Ascending aorta (tissue), 2 donors: Measurements from ENCODE around the gene PREX1. TPM values are rescaled to one million over a fixed set of nuclear protein-coding genes. Genes with fewer than 3 reads are reported as not detected.

Experiments
- DNase-seq, 2 donors: peaks; one replicate each; pipeline ENCODE4 v3.0.0-alpha.2; 2019; ENCODE audit warnings: low spot score in 2 of 2
- H3K27ac ChIP-seq, 2 donors: fragments of 200-600 bp; sonication (generic); one replicate each; pipeline ENCODE4 v1.5.1; 2016 to 2017; ENCODE audit warnings: mild to moderate bottlenecking in 1 of 2
- H3K27me3 ChIP-seq: fragments of 200-600 bp; sonication (generic); one replicate; pipeline ENCODE4 v1.5.1; 2017
- H3K36me3 ChIP-seq, 2 donors: fragments of 200-600 bp; sonication (generic); one replicate each; pipeline ENCODE4 v1.5.1; 2016
- H3K4me1 ChIP-seq, 2 donors: fragments of 200-600 bp; sonication (generic); one replicate each; pipeline ENCODE4 v1.5.1; 2016 to 2017; ENCODE audit warnings: mild to moderate bottlenecking in 1 of 2
- H3K4me3 ChIP-seq, 2 donors: fragments of 200-600 bp; sonication (generic); one replicate each; pipeline ENCODE4 v1.5.1; 2016 to 2017; ENCODE audit warnings: mild to moderate bottlenecking in 1 of 2
- H3K9me3 ChIP-seq, 2 donors: fragments of 200-600 bp; sonication (generic); one replicate each; pipeline ENCODE4 v1.5.1; 2016
- CTCF ChIP-seq, 3 experiments: fragments of 200-600 bp in 2 of 3; fragments of 450-650 bp in 1 of 3; sonication (generic) in 2 of 3; IDR thresholded peaks; one replicate each; pipeline ENCODE4 v1.5.1; 2016 to 2019; ENCODE audit warnings: antibody characterized with exemption in 3 of 3, mild to moderate bottlenecking in 1 of 3, moderate library complexity in 1 of 3
- intact Hi-C: fragments of 100-400 bp; cut with DNase I; formaldehyde crosslinking; loops from one replicate; pipeline ENCODE4 v1.15.1; 2023
- total RNA-seq: library from RNA; depleted of rRNA; stranded (reverse); fragments of >200 nt; gene quantifications from one replicate; pipeline ENCODE4 v1.1.0, GENCODE V29; 2016

Gene PREX1
- total RNA-seq, 1 donor from 2014 or later = 75.4 TPM

- H3K27ac ChIP-seq = no peak overlapping the region
- peak; percentile 39 to 77 for DNase-seq
- peaks cover 5 to 16% of the 10 kb centered on the region in 2 donors for H3K4me1 ChIP-seq
- TF ChIP-seq CTCF (IDR thresholded peaks at IDR 0.05) = no peak
- no peaks in the 10 kb centered on the region for H3K9me3 ChIP-seq
- no peaks in the 10 kb centered on the region for H3K36me3 ChIP-seq
- no peak overlapping the region for H3K4me3 ChIP-seq
- intact Hi-C loops = no loop called here
- H3K27me3 ChIP-seq = no peaks in the 10 kb centered on the region
Observed at GRCh38 chr20:48772183-48772976, 55.4 kb downstream of the PREX1 start.

DNA sequence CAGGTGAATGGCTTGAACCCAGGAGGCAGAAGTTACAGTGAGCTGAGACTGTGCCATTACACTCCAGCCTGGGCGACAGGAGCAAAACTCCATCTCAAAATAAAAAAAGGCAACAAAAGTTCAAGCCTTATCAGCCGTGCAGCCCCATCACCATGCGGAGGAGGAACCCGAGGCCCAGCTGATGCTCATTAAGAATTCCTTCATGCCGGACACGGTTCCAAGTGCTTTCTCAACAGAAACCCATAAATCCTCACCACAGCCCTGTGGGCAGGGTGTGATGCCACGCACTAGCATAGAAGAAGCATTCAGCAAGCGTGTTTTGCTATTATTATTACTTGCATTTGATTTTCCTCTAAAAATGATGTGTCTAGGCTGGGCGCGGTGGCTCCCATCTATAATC, 56.3 kb downstream of the PREX1 start:
- no peak for DNase-seq
- H3K9me3 ChIP-seq = no peaks in the 10 kb centered on the region
- H3K4me1 ChIP-seq = peaks cover under 1 to 8% of the 10 kb centered on the region in 2 donors
- no peaks in the 10 kb centered on the region for H3K27me3 ChIP-seq
- TF ChIP-seq CTCF (IDR thresholded peaks at IDR 0.05) = no peak
- no peaks in the 10 kb centered on the region for H3K36me3 ChIP-seq
- intact Hi-C loops = no loop called here
- H3K27ac ChIP-seq = no peak overlapping the region
- no peak overlapping the region for H3K4me3 ChIP-seq

DNA sequence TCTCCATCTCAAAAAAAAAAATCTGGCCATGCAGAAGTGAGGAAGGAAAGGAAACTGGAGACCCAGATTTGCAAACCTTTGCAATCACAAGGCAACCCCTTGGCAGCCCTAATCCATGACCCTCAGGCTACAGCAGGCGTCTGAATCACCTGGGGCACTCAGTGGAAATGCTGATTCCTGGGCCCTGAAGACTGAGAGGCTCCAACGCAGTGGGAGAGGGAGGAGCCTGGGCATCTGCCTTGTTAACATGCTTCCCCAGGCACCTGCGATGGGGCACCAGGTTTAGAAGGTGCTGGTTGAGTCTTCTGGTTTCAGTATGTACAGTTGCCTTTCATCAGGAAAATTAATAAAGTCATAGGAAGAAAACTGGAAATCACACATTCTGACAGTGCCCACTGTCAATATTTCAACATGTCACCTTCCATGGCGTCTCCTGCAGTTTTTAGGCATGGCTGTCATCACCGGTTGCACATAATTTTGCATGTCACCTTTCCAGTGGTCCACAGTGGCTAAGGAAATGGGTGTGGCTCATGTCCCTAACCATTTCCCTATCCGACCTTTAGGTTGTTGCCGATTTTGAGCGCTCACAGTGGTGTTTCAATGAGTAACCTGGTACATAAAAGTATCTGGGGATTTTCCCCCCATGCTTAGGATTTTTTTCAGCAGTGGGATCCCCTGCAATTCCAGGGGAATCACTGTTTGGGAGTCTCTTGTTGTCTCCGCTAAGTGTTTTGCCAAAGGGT, 56.9 kb downstream of the PREX1 start:
- no peak for DNase-seq
- no peak overlapping the region for H3K27ac ChIP-seq
- no peak overlapping the region for H3K4me3 ChIP-seq
- intact Hi-C loops = no loop called here
- peaks cover 0 to 2% of the 10 kb centered on the region in 2 donors for H3K4me1 ChIP-seq
- no peak for TF ChIP-seq CTCF (IDR thresholded peaks at IDR 0.05)
- no peaks in the 10 kb centered on the region for H3K9me3 ChIP-seq
- H3K36me3 ChIP-seq = no peaks in the 10 kb centered on the region
- no peaks in the 10 kb centered on the region for H3K27me3 ChIP-seq

DNA sequence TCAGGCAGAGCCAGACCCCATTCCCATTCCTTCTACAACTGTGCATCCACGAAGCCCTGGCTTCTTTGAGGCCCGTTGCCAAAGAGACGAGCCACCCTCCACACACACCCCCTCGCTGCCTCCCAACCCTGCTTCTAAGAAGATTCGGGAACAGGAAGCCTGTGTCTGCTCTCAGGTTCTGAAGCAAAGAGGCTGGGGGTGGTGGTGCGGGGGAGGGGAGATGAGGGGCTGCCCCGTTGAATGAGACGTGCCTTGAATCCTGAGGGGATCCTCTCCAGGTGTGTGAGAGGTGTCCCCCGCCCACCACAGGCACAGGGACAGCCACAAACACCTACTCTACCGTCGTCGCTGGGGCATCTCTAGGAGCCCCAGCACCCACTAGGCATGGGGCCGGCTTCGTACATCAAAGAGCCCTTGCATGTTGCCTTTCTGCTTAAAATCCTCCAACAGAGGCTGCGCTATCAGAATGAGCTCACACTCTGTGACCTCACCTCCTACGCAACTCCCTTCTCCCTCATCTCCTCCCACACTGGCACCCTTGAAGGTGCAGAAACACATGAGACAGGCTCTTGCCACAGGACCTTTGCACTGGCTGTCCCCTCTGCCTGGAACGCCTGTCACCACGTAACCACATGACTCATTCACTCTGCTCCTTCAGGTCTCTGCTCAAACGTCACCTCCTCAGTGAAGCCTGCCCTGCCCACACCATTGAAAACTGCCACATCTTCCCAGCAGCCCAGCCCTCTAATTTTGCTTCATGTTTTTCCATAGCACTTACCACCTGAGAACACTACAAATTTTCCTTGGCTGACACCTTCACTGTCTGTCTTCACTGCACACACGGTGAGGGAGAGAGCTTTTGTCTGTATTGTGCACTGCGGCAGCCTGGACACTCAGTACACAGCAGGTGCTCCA, 58.5 kb downstream of the PREX1 start:
- Histone ChIP-seq H3K4me3 (no peak overlapping the region), H3K36me3 (no peaks in the 10 kb centered on the region), H3K9me3 (peaks cover 0 to 2% of the 10 kb centered on the region in 2 donors), H3K27me3 (no peaks in the 10 kb centered on the region), H3K4me1 (peaks cover 0 to 2% of the 10 kb centered on the region in 2 donors), H3K27ac (no peak overlapping the region)
- intact Hi-C loops = no loop called here
- no peak for TF ChIP-seq CTCF (IDR thresholded peaks at IDR 0.05)
- no peak for DNase-seq
